AG10803 (cell line): Measurements from ENCODE around the gene CDH4.

Source experiments
- DNase-seq: peaks from one replicate; pipeline ENCODE4 v3.0.0; 2010; ENCODE audit warnings: low read depth
- H3K4me3 ChIP-seq: 2 replicates; pipeline ENCODE4 v1.5.1; 2011; ENCODE audit warnings: mild to moderate bottlenecking, low read length, control low read depth
- CTCF ChIP-seq: conservative IDR thresholded peaks from 2 replicates; pipeline ENCODE4 v1.5.1; 2011; ENCODE audit warnings: mild to moderate bottlenecking, low read length, control low read depth, inconsistent platforms

Gene CDH4

GRCh38 chr20:61360940-61361339 lies 108.9 kb downstream of the CDH4 start:
- DNase-seq = no peak
- no peak for TF ChIP-seq CTCF
- H3K4me3 ChIP-seq = no peak overlapping the region

- no peak overlapping the region for H3K4me3 ChIP-seq
- no peak for DNase-seq
- no peak for TF ChIP-seq CTCF
These were observed 109.4 kb downstream of the CDH4 start for GRCh38 chr20:61361501-61361900.

- no peak for TF ChIP-seq CTCF
- no peak for DNase-seq
- H3K4me3 ChIP-seq = no peak overlapping the region
These were observed 112.1 kb downstream of the CDH4 start for GRCh38 chr20:61364147-61364546.

- no peak overlapping the region for H3K4me3 ChIP-seq
- no peak for TF ChIP-seq CTCF
- no peak for DNase-seq
These were observed 114.9 kb downstream of the CDH4 start for GRCh38 chr20:61366914-61367313.

- TF ChIP-seq CTCF = no peak
- H3K4me3 ChIP-seq = no peak overlapping the region
These were observed 117.9 kb downstream of the CDH4 start for GRCh38 chr20:61369731-61370520.

GRCh38 chr20:61370841-61371303 lies 118.8 kb downstream of the CDH4 start:
- no peak overlapping the region for H3K4me3 ChIP-seq
- TF ChIP-seq CTCF = no peak
- no peak for DNase-seq

More at GRCh38 chr20:61369731-61370520, 117.9 kb downstream of the CDH4 start:
- no peak for DNase-seq

- H3K4me3 ChIP-seq = no peak overlapping the region
- DNase-seq = peak; percentile 23
- TF ChIP-seq CTCF = no peak
These were observed 119.6 kb downstream of the CDH4 start for GRCh38 chr20:61371501-61372136.
